Measurements from ENCODE around the gene SNX5. TPM values are rescaled to one million over a fixed set of nuclear protein-coding genes. Genes with fewer than 3 reads are reported as not detected.

The SNX5 gene
- total and polyA plus RNA-seq, 2 of the 13 experiments (the other 11 are each of a cell fraction or from before 2014, with no cell fraction given), result 664 to 1,040 TPM

DNA sequence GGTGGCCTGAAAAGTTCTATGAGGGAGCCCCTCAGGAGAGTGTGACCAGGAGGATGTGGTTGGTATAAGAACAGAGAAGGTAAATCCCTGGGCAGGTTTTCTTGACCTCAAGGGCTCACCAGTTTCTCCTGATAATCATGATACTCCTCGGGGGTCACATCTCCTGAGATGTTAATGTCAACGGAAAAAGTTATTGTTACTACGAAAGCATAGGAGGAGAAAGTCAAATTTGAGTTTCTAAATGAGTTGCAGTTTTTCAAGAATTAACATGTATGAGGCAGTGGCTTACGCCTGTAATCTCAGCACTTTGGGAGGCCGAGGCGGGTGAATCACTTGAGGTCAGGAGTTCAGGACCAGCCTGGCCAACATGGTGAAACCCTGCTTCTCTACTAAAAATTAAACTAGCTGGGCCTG, 23.6 kb upstream of the SNX5 start:
- POLR2A ChIA-PET, result no interaction called here
- FAIRE-seq (no peak), ATAC-seq (no peak)

DNA sequence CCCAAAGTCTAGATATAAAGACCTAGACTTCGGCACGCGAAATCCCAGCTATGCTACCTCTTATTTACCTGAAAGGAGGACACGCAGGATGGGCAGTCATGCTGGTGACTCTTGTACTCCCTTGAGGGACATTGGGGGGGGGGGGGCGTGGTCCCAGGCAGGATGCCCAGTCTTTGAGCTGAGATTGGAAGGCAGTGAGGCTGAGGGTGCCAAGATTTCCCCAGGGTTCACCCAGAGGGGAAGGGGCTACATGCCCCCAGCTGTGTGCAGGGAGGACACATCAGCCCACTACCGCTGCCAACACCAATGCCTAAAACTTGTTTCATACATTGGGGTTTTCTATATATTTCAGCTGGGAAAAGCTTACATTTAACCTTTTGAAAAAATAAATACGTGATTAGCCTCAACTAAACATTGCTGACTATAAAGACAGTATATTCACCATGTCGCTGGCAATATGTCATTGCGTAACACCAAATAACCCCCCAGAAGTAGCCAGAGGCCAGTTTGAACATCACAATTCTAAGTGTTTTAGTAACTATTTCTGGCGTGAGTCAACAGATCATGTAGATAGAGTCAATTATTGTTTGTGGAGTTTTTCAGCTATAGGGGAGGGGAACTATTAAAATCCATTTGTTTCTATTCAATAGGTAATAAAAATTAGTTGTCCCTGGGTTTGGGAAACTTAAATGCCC, 21.8 kb upstream of the SNX5 start:
- no peaks in the 10 kb centered on the region for H4K20me1 ChIP-seq (ENCODE audit: insufficient read depth, low read length)
- H3K79me2 ChIP-seq (ENCODE audit: insufficient read depth, low read length), result peaks cover 30% of the 10 kb centered on the region
- H2AFZ ChIP-seq (ENCODE audit: low read length), result no peak overlapping the region
- in situ Hi-C loops (cut with HindIII; ENCODE audit: extremely low pct_ligation_motif_present, low pct_unique_long_range_greater_than_20kb) (no loop called here), intact Hi-C loops (cut with micrococcal nuclease; ENCODE audit: unreplicated experiment) (no loop called here)
- no peak for ATAC-seq
- no peak overlapping the region for H3K9ac ChIP-seq (ENCODE audit: insufficient read depth, low read depth, low read length)
- no peaks in the 10 kb centered on the region for H3K27me3 ChIP-seq (ENCODE audit: control insufficient read depth in 1 of 2, insufficient read depth in 2 of 2, low read length in 2 of 2)
- ChIA-PET POLR2A (no interaction called here), CTCF (ENCODE audit: low intra/inter-chr PET ratio, low total read pairs) (no interaction called here)
- TSS peak; percentile 32 for BruUV-seq (replicated peaks)
- WGBS (ENCODE audit: low lambda C conversion rate), result 96% methylated on average over 10 of the region's 10 CpGs
- H3K9me3 ChIP-seq (ENCODE audit: low read length), result no peaks in the 10 kb centered on the region
- no peak for DNase-seq (ENCODE audit: low spot score)
- H3K4me1 ChIP-seq (ENCODE audit: insufficient read depth, low read length), result peaks cover 15% of the 10 kb centered on the region
- TF ChIP-seq SRSF4 (IDR thresholded peaks at IDR 0.05; ENCODE audit: low read depth, low read length, poor library complexity, severe bottlenecking) (no peak), ZNF674 (CRISPR knock-in tag; IDR thresholded peaks at IDR 0.05; ENCODE audit: low read depth) (no peak), FOXA3 (CRISPR knock-in tag; IDR thresholded peaks at IDR 0.05) (no peak), YEATS4 (CRISPR knock-in tag; IDR thresholded peaks at IDR 0.05; ENCODE audit: borderline replicate concordance) (no peak), BORCS8-MEF2B (CRISPR knock-in tag; IDR thresholded peaks at IDR 0.05) (no peak), MAFK (conservative IDR thresholded peaks at IDR 0.05 in 1 of 2, IDR thresholded peaks at IDR 0.05 in 1 of 2; ENCODE audit: low read length in 2 of 2) (no peak), CEBPG (CRISPR knock-in tag; IDR thresholded peaks at IDR 0.05) (peak; percentile 47; the same call in 1 of the 2 replicates), CEBPB (IDR thresholded peaks at IDR 0.05; ENCODE audit: borderline replicate concordance, low read depth, low read length) (peak; percentile 91), ZSCAN9 (CRISPR knock-in tag; IDR thresholded peaks at IDR 0.05; ENCODE audit: borderline replicate concordance) (no peak), RBFOX2 (IDR thresholded peaks at IDR 0.05; ENCODE audit: low read depth, low read length) (0 out of 2 replicates have a peak, but pooled peaks have one; percentile 4), ZNF740 (CRISPR knock-in tag; IDR thresholded peaks at IDR 0.05) (peak; percentile 84; the same call in 1 of the 2 replicates), BATF2 (CRISPR knock-in tag; IDR thresholded peaks at IDR 0.05) (no peak)
- H3K36me3 ChIP-seq (replicated peaks in 1 of 2; ENCODE audit: control insufficient read depth in 1 of 2, insufficient read depth in 2 of 2, low read length in 2 of 2), result peaks cover 12 to 45% of the 10 kb centered on the region in 2 experiments
- FAIRE-seq, result no peak
- no peak overlapping the region for H3K4me3 ChIP-seq (replicated peaks in 1 of 3; ENCODE audit: insufficient read depth in 1 of 3, low read depth in 2 of 3, low read length in 3 of 3)
- H3K27ac ChIP-seq (ENCODE audit: extremely low read length, insufficient read depth, low read length), result no peak overlapping the region
- H3K4me2 ChIP-seq (ENCODE audit: low read depth, low read length), result no peak overlapping the region

More for the DNA sequence above, 23.6 kb upstream of the SNX5 start:
- Histone ChIP-seq H3K9me3 (ENCODE audit: low read length) (no peaks in the 10 kb centered on the region), H3K36me3 (replicated peaks in 1 of 2; ENCODE audit: control insufficient read depth in 1 of 2, insufficient read depth in 2 of 2, low read length in 2 of 2) (peaks cover 12 to 35% of the 10 kb centered on the region in 2 experiments), H3K4me3 (replicated peaks in 1 of 3; ENCODE audit: insufficient read depth in 1 of 3, low read depth in 2 of 3, low read length in 3 of 3) (no peak overlapping the region), H3K4me2 (ENCODE audit: low read depth, low read length) (no peak overlapping the region), H2AFZ (ENCODE audit: low read length) (no peak overlapping the region), H3K9ac (ENCODE audit: insufficient read depth, low read depth, low read length) (no peak overlapping the region), H3K4me1 (ENCODE audit: insufficient read depth, low read length) (peaks cover 16% of the 10 kb centered on the region), H4K20me1 (ENCODE audit: insufficient read depth, low read length) (no peaks in the 10 kb centered on the region), H3K79me2 (ENCODE audit: insufficient read depth, low read length) (peaks cover 13% of the 10 kb centered on the region), H3K27me3 (ENCODE audit: control insufficient read depth in 1 of 2, insufficient read depth in 2 of 2, low read length in 2 of 2) (0 out of 5 replicates have a peak, but pooled peaks cover 1 to 2% of the 10 kb centered on the region in 2 experiments), H3K27ac (ENCODE audit: extremely low read length, insufficient read depth, low read length) (no peak overlapping the region)
- no TSS peak for BruUV-seq (replicated peaks)
- in situ Hi-C loops (cut with HindIII; ENCODE audit: extremely low pct_ligation_motif_present, low pct_unique_long_range_greater_than_20kb) (no loop called here), intact Hi-C loops (cut with micrococcal nuclease; ENCODE audit: unreplicated experiment) (no loop called here)
- TF ChIP-seq RXRA (CRISPR knock-in tag; IDR thresholded peaks at IDR 0.05) (no peak), MED8 (CRISPR knock-in tag; IDR thresholded peaks at IDR 0.05; ENCODE audit: insufficient replicate concordance) (peak; percentile 22)
- DNase-seq (ENCODE audit: low spot score), result no peak
- 93% methylated on average over 6 of the region's 6 CpGs for WGBS (ENCODE audit: low lambda C conversion rate)
- CTCF ChIA-PET (ENCODE audit: low intra/inter-chr PET ratio, low total read pairs), result no interaction called here
